B cell (primary cell): Measurements from ENCODE around the gene KRT77. TPM values are rescaled to one million over a fixed set of nuclear protein-coding genes. Genes with fewer than 3 reads are reported as not detected.

Experiments used
- ATAC-seq: fragments of 200-7000 bp; cut with Tn5 transposase; one replicate; pipeline ENCODE4 v1.10.0; 2021; ENCODE audit warnings: low read depth, mild to moderate bottlenecking, moderate number of reproducible peaks, moderate library complexity
- CTCF ChIA-PET: fragments of 350-600 bp; sonication (Branson Sonifier 250); formaldehyde crosslinking; loops from one replicate; lab custom pipeline; 2021; ENCODE audit warnings: antibody characterized with exemption, inconsistent platforms; lab: Charles Lee
- POLR2A ChIA-PET: fragments of 350-600 bp; sonication (Branson Sonifier 250); formaldehyde crosslinking; loops from one replicate; lab custom pipeline; 2021; ENCODE audit warnings: antibody characterized with exemption; lab: Charles Lee
- DNase-seq: peaks from one replicate; pipeline ENCODE4 v3.0.0; 2013
- H2AFZ ChIP-seq: 2 replicates; pipeline ENCODE4 v1.6.1; 2012; ENCODE audit warnings: mild to moderate bottlenecking, low read depth, low read length; ENCODE audit not compliant: insufficient read depth, poor library complexity, severe bottlenecking
- H3K27ac ChIP-seq, 2 donors: 1 replicate in 1 of 2; 2 replicates in 1 of 2; pipeline ENCODE4 v1.5.1; 2012 to 2013; ENCODE audit warnings: low read length in 2 of 2, mild to moderate bottlenecking in 2 of 2, moderate library complexity in 1 of 2
- H3K27me3 ChIP-seq, 4 experiments: fragments of 200-600 bp in 1 of 4; sonication (generic) in 1 of 4; replicated peaks in 1 of 4; 1 replicate in 2 of 4; 2 replicates in 2 of 4; pipeline versions ENCODE4 v1.6.1 to v1.7.0; 2013 to 2016; ENCODE audit warnings: low read length in 3 of 4, mild to moderate bottlenecking in 2 of 4, mixed read lengths in 1 of 4, moderate library complexity in 1 of 4; ENCODE audit not compliant: insufficient read depth in 4 of 4, control insufficient read depth in 3 of 4; ENCODE audit errors: control extremely low read depth in 1 of 4
- H3K36me3 ChIP-seq, 2 experiments: replicated peaks in 1 of 2; 1 replicate in 1 of 2; 2 replicates in 1 of 2; pipeline versions ENCODE4 v1.6.1 to v1.7.1; 2013; ENCODE audit warnings: low read length in 1 of 2; ENCODE audit not compliant: insufficient read depth in 2 of 2, control insufficient read depth in 1 of 2; ENCODE audit errors: control extremely low read depth in 1 of 2, extremely low read depth in 1 of 2
- H3K4me1 ChIP-seq, 2 donors: fragments of 200-600 bp in 1 of 2; sonication (generic) in 1 of 2; 1 replicate in 1 of 2; 2 replicates in 1 of 2; pipeline versions ENCODE4 v1.5.1 to v1.6.1; 2013 to 2017; ENCODE audit warnings: low read length in 2 of 2; ENCODE audit not compliant: control insufficient read depth in 2 of 2, insufficient read depth in 2 of 2
- H3K4me2 ChIP-seq: replicated peaks from 2 replicates; pipeline ENCODE3; 2012; ENCODE audit warnings: mild to moderate bottlenecking, low read depth, low read length; ENCODE audit not compliant: poor library complexity, severe bottlenecking
- H3K4me3 ChIP-seq, 5 experiments: fragments of 200-600 bp in 1 of 5; sonication (generic) in 1 of 5; 1 replicate in 3 of 5; 2 replicates in 2 of 5; pipeline versions ENCODE4 v1.5.1 to v1.7.0; 2011 to 2016; ENCODE audit warnings: low read length in 4 of 5, mild to moderate bottlenecking in 4 of 5, low read depth in 2 of 5, control low read depth in 1 of 5, moderate library complexity in 1 of 5; ENCODE audit not compliant: insufficient read depth in 1 of 5; ENCODE audit errors: control extremely low read depth in 1 of 5, extremely low read depth in 1 of 5
- H3K79me2 ChIP-seq: fragments of 200-600 bp; sonication (generic); one replicate; pipeline ENCODE4 v1.6.0; 2016; ENCODE audit warnings: low read length; ENCODE audit not compliant: control insufficient read depth, insufficient read depth
- H3K9ac ChIP-seq: fragments of 200-600 bp; sonication (generic); 2 replicates; pipeline ENCODE4 v1.6.1; 2017; ENCODE audit warnings: mild to moderate bottlenecking, low read length, moderate library complexity
- H3K9me3 ChIP-seq, 3 donors: one replicate each; pipeline versions ENCODE4 v1.6.1 to v1.7.1; 2013; ENCODE audit warnings: low read length in 2 of 3; ENCODE audit not compliant: control insufficient read depth in 2 of 3, insufficient read depth in 1 of 3; ENCODE audit errors: control extremely low read depth in 1 of 3
- H4K20me1 ChIP-seq: 2 replicates; pipeline ENCODE4 v1.6.0; 2012; ENCODE audit warnings: mild to moderate bottlenecking, low read length; ENCODE audit not compliant: insufficient read depth, control insufficient read depth, poor library complexity, severe bottlenecking
- H3K27ac Mint-ChIP-seq: one replicate; pipeline ENCODE4 v1.8.0; 2021; ENCODE audit warnings: mixed read lengths
- H3K27me3 Mint-ChIP-seq: one replicate; pipeline ENCODE4 v1.8.0; 2021; ENCODE audit warnings: mixed read lengths
- H3K4me1 Mint-ChIP-seq: one replicate; pipeline ENCODE4 v1.8.0; 2021; ENCODE audit warnings: mixed read lengths
- H3K4me3 Mint-ChIP-seq: one replicate; pipeline ENCODE4 v1.8.0; 2021; ENCODE audit warnings: mixed read lengths
- H3K9me3 Mint-ChIP-seq: one replicate; pipeline ENCODE4 v1.8.0; 2022; ENCODE audit warnings: mixed read lengths; ENCODE audit not compliant: insufficient read depth
- EZH2 ChIP-seq: IDR thresholded peaks from 2 replicates; pipeline ENCODE4 v1.6.1; 2012; ENCODE audit warnings: borderline replicate concordance, low read depth, mild to moderate bottlenecking, moderate library complexity, low read length; ENCODE audit not compliant: insufficient read depth, poor library complexity, severe bottlenecking
- WGBS: methylation state at CpG from one replicate; pipeline ENCODE4 v1.1.5; 2013; ENCODE audit warnings: missing lambda C conversion rate; ENCODE audit not compliant: insufficient coverage; 5-methylcytosine and 5-hydroxymethylcytosine counted together
- intact Hi-C: fragments of 100-400 bp; cut with micrococcal nuclease; formaldehyde crosslinking; loops from one replicate; pipeline ENCODE4 v1.10.0; 2022
- polyA plus RNA-seq: library from polyadenylated mRNA; depleted of rRNA; stranded (reverse); fragments of >200 nt; gene quantifications from 2 replicates; pipeline ENCODE4 v1.2.3, GENCODE V29; 2012
- total RNA-seq, 2 donors: library from RNA; stranded (reverse); fragments of 120-200 nt in 1 of 2; gene quantifications; 1 replicate in 1 of 2; 2 replicates in 1 of 2; pipeline versions ENCODE4 v1.2.3 to v1.2.4, GENCODE V29; 2013 to 2022
- TF ChIP-seq, protein P1 (sequence below): fragments of 200-600 bp; IDR thresholded peaks from one replicate; pipeline ENCODE4 v1.8.0; 2022; ENCODE audit warnings: antibody characterized with exemption, mild to moderate bottlenecking

The KRT77 gene
- total and polyA plus RNA-seq, 2 donors (not counting 1 experiment from before 2014, with no cell fraction given): not detected

DNA sequence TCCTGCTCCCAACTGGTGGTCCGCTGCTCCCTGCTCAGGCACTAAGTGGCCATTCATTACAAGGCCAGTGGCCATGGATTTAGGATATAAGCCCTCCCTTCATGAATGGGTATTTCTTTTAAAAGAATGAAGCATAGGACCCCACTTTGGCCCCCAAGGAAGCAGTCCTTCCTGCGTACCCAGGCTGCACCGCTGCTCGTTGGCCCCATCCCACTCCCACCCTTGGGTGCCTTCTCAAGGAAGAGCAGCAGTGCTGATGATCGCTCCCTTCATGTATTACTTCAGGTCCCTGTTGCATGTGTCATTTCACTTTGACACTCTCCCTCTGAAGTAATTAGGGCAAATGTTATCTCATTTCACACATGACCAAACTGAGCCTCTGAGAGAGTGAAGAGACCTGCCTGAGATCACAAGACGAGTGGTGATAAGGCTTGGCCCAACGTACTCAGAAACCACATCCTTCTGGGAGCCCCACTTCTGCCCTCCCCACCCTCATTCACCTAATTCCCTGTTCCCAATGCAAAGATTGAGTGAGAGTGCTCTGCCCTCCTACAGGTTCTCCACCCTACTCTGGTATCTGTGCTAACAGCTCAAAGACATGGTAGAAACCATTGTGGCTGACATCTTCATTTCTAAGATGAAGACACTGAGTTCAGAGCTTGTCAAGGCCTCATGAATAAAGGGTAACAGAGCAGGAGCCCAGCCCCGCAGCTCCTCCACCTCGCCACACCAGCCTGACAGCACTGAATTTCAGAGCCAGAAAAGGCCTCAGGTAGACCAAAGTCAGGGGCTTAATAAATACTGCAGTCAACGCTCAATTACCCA lies 41.0 kb downstream of the KRT77 start:
- Mint-ChIP-seq H3K9me3 (no peaks in the 10 kb centered on the region), H3K4me3 (no peak overlapping the region), H3K4me1 (no peaks in the 10 kb centered on the region), H3K27me3 (peaks cover 39% of the 10 kb centered on the region), H3K27ac (no peak overlapping the region)
- no peak overlapping the region for H2AFZ ChIP-seq
- H3K27me3 ChIP-seq: peaks cover 0 to 13% (median 0%) of the 10 kb centered on the region in 4 experiments
- no peaks in the 10 kb centered on the region for H3K79me2 ChIP-seq
- ATAC-seq (no peak), DNase-seq (no peak)
- WGBS: 76% methylated on average over 8 of the region's 10 CpGs
- H3K4me3 ChIP-seq: no peak overlapping the region
- intact Hi-C loops: no loop called here
- H4K20me1 ChIP-seq: no peaks in the 10 kb centered on the region
- H3K27ac ChIP-seq: no peak overlapping the region
- H3K4me1 ChIP-seq: no peaks in the 10 kb centered on the region
- CTCF ChIA-PET: no interaction called here
- H3K9ac ChIP-seq: no peak overlapping the region
- POLR2A ChIA-PET: no interaction called here
- TF ChIP-seq EZH2: no peak
- TF ChIP-seq, protein P1, sequence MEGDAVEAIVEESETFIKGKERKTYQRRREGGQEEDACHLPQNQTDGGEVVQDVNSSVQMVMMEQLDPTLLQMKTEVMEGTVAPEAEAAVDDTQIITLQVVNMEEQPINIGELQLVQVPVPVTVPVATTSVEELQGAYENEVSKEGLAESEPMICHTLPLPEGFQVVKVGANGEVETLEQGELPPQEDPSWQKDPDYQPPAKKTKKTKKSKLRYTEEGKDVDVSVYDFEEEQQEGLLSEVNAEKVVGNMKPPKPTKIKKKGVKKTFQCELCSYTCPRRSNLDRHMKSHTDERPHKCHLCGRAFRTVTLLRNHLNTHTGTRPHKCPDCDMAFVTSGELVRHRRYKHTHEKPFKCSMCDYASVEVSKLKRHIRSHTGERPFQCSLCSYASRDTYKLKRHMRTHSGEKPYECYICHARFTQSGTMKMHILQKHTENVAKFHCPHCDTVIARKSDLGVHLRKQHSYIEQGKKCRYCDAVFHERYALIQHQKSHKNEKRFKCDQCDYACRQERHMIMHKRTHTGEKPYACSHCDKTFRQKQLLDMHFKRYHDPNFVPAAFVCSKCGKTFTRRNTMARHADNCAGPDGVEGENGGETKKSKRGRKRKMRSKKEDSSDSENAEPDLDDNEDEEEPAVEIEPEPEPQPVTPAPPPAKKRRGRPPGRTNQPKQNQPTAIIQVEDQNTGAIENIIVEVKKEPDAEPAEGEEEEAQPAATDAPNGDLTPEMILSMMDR: no peak
- no peaks in the 10 kb centered on the region for H3K9me3 ChIP-seq
- H3K4me2 ChIP-seq: no peak overlapping the region
- no peaks in the 10 kb centered on the region for H3K36me3 ChIP-seq

DNA sequence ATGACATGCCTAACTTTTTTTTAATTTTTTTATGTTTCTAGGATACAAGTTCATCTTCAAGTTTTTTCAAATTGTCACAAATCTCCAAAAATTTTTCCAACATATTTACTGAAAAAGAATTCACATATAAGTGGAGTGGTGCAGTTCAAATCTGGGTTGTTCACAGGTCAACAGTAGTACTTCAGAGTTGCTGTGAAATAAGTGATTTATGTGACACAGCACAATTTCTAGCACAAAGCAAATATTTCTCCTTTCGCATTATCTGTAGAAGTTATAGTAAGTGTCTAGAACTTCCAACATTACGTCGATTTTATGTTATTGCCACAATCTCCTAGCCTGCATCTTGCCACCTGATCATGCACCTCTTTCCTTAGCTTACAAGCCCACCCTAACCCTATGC lies 41.7 kb downstream of the KRT77 start:
- WGBS: 100% methylated on average over 2 of the region's 3 CpGs
- Histone ChIP-seq H4K20me1 (no peaks in the 10 kb centered on the region), H3K4me1 (no peaks in the 10 kb centered on the region), H3K4me3 (no peak overlapping the region), H3K79me2 (no peaks in the 10 kb centered on the region), H3K27me3 (peaks cover 0 to 13% (median 0%) of the 10 kb centered on the region in 4 experiments), H3K4me2 (no peak overlapping the region), H3K36me3 (no peaks in the 10 kb centered on the region), H2AFZ (no peak overlapping the region), H3K9ac (no peak overlapping the region), H3K9me3 (no peaks in the 10 kb centered on the region), H3K27ac (no peak overlapping the region)
- CTCF ChIA-PET: no interaction called here
- Mint-ChIP-seq H3K9me3 (no peaks in the 10 kb centered on the region), H3K4me1 (no peaks in the 10 kb centered on the region), H3K27me3 (peaks cover 39% of the 10 kb centered on the region), H3K4me3 (no peak overlapping the region), H3K27ac (no peak overlapping the region)
- DNase-seq (no peak), ATAC-seq (no peak)
- POLR2A ChIA-PET: no interaction called here
- intact Hi-C loops: no loop called here
- TF ChIP-seq EZH2: no peak
- TF ChIP-seq, protein P1: no peak
